Right atrium auricular region (tissue), 2 donors: ENCODE results near the gene NTN1. TPM values are rescaled to one million over a fixed set of nuclear protein-coding genes. Genes with fewer than 3 reads are reported as not detected.

ENCODE experiments used
- DNase-seq: peaks from one replicate; pipeline ENCODE4 v3.0.0-alpha.2; 2019; ENCODE audit warnings: low spot score
- H3K27ac ChIP-seq, 2 donors: fragments of 200-600 bp; sonication (generic); 1 replicate in 1 of 2; 2 replicates in 1 of 2; pipeline ENCODE4 v1.5.1; 2016 to 2019
- H3K27me3 ChIP-seq, 2 donors: fragments of 200-600 bp; sonication (generic); one replicate each; pipeline versions ENCODE4 v1.5.1 to v1.6.0; 2017 to 2019
- H3K36me3 ChIP-seq: fragments of 200-600 bp; sonication (generic); one replicate; pipeline ENCODE4 v1.5.1; 2016
- H3K4me1 ChIP-seq, 2 donors: fragments of 200-600 bp; sonication (generic); one replicate each; pipeline versions ENCODE4 v1.5.1 to v1.6.0; 2017 to 2019
- H3K4me3 ChIP-seq, 2 donors: fragments of 200-600 bp; sonication (generic); 1 replicate in 1 of 2; 2 replicates in 1 of 2; pipeline ENCODE4 v1.5.1; 2017 to 2019; ENCODE audit warnings: mild to moderate bottlenecking in 1 of 2, moderate library complexity in 1 of 2
- H3K9me3 ChIP-seq, 2 donors: fragments of 200-600 bp; sonication (generic); one replicate each; pipeline ENCODE4 v1.5.1; 2019
- CTCF ChIP-seq, 2 donors: fragments of 200-600 bp; sonication (generic); IDR thresholded peaks; one replicate each; pipeline ENCODE4 v1.5.1; 2019; ENCODE audit warnings: antibody characterized with exemption in 2 of 2
- total RNA-seq, 2 donors: library from RNA; depleted of rRNA; stranded (reverse); fragments of >200 nt; gene quantifications; one replicate each; pipeline ENCODE4 v1.1.0, GENCODE V29; 2016

Gene NTN1
- total RNA-seq, 2 donors from 2014 or later = 142 to 163 TPM

DNA sequence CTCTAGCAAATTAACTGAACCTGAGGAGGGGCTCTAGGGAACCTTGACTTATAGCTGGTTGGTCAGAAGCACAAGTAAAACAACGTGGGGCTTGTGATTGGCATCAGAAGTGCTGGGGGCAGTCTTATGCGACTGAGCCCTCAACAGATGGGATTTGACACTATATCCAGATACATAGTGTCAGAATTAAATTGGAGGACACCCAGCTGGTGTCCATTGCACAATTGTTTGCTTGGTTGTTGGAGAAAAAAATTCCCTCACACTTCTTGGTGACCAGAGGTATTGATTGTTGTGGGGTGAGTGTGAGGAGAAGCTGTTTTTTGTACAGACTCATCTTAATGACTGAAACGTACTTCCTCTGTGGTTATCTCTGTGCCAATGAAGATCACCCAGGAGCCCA is 59.7 kb downstream of the NTN1 start:
- TF ChIP-seq CTCF (IDR thresholded peaks at IDR 0.05) = no peak
- Histone ChIP-seq H3K9me3 (no peaks in the 10 kb centered on the region), H3K27me3 (no peaks in the 10 kb centered on the region), H3K4me1 (peaks cover 0 to 32% of the 10 kb centered on the region in 2 donors), H3K27ac (no peak overlapping the region), H3K4me3 (no peak overlapping the region), H3K36me3 (no peaks in the 10 kb centered on the region)
- DNase-seq = no peak

DNA sequence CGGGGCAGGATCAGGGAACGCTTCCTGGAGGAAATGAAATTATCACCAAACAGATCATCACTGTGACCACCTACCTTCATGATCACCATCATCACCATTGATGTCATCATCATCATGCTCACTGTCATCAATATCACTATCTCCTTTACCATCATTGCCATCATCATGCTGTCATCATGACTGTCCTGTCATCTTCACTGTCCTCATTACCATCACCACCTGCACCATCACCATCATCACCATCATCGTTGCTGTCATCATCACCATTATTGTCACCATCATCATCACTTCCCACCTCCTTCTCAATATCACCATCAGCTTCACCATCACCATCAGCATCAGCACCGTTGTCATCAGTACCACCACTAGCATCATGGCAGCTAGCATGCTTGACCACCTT is 65.3 kb downstream of the NTN1 start:
- Histone ChIP-seq H3K9me3 (no peaks in the 10 kb centered on the region), H3K36me3 (no peaks in the 10 kb centered on the region), H3K27me3 (no peaks in the 10 kb centered on the region), H3K4me1 (peaks cover 0 to 30% of the 10 kb centered on the region in 2 donors), H3K27ac (no peak overlapping the region), H3K4me3 (no peak overlapping the region)
- no peak for TF ChIP-seq CTCF (IDR thresholded peaks at IDR 0.05)
- DNase-seq = no peak

GRCh38 chr17:9087921-9088320 is 66.6 kb downstream of the NTN1 start:
- no peak overlapping the region for H3K27ac ChIP-seq

GRCh38 chr17:9090641-9091096 is 69.4 kb downstream of the NTN1 start:
- TF ChIP-seq CTCF (IDR thresholded peaks at IDR 0.05) = no peak
- no peaks in the 10 kb centered on the region for H3K27me3 ChIP-seq
- H3K4me1 ChIP-seq = peaks cover 0 to 17% of the 10 kb centered on the region in 2 donors
- H3K4me3 ChIP-seq = no peak overlapping the region
- DNase-seq = no peak
- no peaks in the 10 kb centered on the region for H3K9me3 ChIP-seq
- H3K36me3 ChIP-seq = no peaks in the 10 kb centered on the region
- peak overlapping the region; percentile 37 to 60 for H3K27ac ChIP-seq

More at GRCh38 chr17:9087921-9088320, 66.6 kb downstream of the NTN1 start:
- no peaks in the 10 kb centered on the region for H3K27me3 ChIP-seq
- no peak overlapping the region for H3K4me3 ChIP-seq
- TF ChIP-seq CTCF (IDR thresholded peaks at IDR 0.05) = no peak
- no peaks in the 10 kb centered on the region for H3K36me3 ChIP-seq
- no peak for DNase-seq
- H3K4me1 ChIP-seq = peaks cover 0 to 30% of the 10 kb centered on the region in 2 donors
- H3K9me3 ChIP-seq = no peaks in the 10 kb centered on the region

- Histone ChIP-seq H3K4me1 (peaks cover 0 to 13% of the 10 kb centered on the region in 2 donors), H3K27me3 (no peaks in the 10 kb centered on the region), H3K36me3 (no peaks in the 10 kb centered on the region), H3K4me3 (no peak overlapping the region), H3K9me3 (no peaks in the 10 kb centered on the region), H3K27ac (no peak overlapping the region)
- DNase-seq = no peak
- TF ChIP-seq CTCF (IDR thresholded peaks at IDR 0.05) = no peak
These were observed 72.9 kb downstream of the NTN1 start for GRCh38 chr17:9094193-9094592.

DNA sequence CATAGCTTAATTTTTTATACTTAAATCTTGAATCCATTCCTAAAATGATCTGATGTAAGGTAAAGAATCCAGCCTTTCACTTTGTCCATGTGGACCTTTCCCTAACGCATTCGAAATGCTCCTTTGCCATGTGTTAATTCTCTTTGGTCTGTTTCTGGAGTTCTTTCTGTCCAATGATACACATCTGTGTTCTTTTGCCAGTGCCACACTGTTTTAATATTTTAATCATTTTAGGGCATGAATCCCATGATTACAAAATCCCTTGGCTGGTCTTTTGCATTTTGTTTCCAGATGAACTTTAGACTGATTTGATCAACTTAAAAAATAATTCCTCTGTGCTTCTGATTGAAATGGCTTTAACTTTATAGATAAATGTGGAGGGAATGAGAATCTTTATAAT is 74.1 kb downstream of the NTN1 start:
- TF ChIP-seq CTCF (IDR thresholded peaks at IDR 0.05) = no peak
- Histone ChIP-seq H3K4me1 (peaks cover 0 to 7% of the 10 kb centered on the region in 2 donors), H3K27ac (no peak overlapping the region), H3K36me3 (no peaks in the 10 kb centered on the region), H3K4me3 (no peak overlapping the region), H3K9me3 (no peaks in the 10 kb centered on the region), H3K27me3 (no peaks in the 10 kb centered on the region)
- DNase-seq = no peak
